Measurements from ENCODE around the gene BACH2. TPM values are rescaled to one million over a fixed set of nuclear protein-coding genes. Genes with fewer than 3 reads are reported as not detected.
A peak's percentile ranks its signal among the peaks of the same experiment; 100 is the strongest.

BACH2 gene
- total RNA-seq, 2 experiments from 2014 or later = 30.3 to 31.1 TPM

- no peaks in the 10 kb centered on the region for H3K27me3 Mint-ChIP-seq
- CTCF ChIA-PET = interaction anchor here (1.4 kb wide), 1 partner anchor 219 kb away, joined by 4 read pairs; no protein-coding TSS in a partner anchor
- H3K4me3 Mint-ChIP-seq = no peak overlapping the region
- POLR2A ChIA-PET = interaction anchor here (0.6 kb wide), 1 partner anchor 244 kb away, joined by 3 read pairs; no protein-coding TSS in a partner anchor
- no peak for DNase-seq
- no peak overlapping the region for H3K27ac Mint-ChIP-seq
- H3K36me3 Mint-ChIP-seq (ENCODE audit: low read depth) = peaks cover 7% of the 10 kb centered on the region
- peaks cover 18% of the 10 kb centered on the region for H3K4me1 Mint-ChIP-seq
- H3K9me3 Mint-ChIP-seq = peaks cover 2% of the 10 kb centered on the region
These were observed 137.2 kb downstream of the BACH2 start for GRCh38 chr6:90159452-90159851.

- Mint-ChIP-seq H3K4me1 (peaks cover 18% of the 10 kb centered on the region), H3K9me3 (peaks cover 2% of the 10 kb centered on the region), H3K27ac (no peak overlapping the region), H3K4me3 (no peak overlapping the region), H3K27me3 (no peaks in the 10 kb centered on the region), H3K36me3 (ENCODE audit: low read depth) (peaks cover 7% of the 10 kb centered on the region)
- POLR2A ChIA-PET = no interaction called here
- CTCF ChIA-PET = interaction anchor here (1.4 kb wide), 1 partner anchor 218 kb away, joined by 4 read pairs; no protein-coding TSS in a partner anchor
- no peak for DNase-seq
These were observed 137.7 kb downstream of the BACH2 start for GRCh38 chr6:90158936-90159335.

- Mint-ChIP-seq H3K36me3 (ENCODE audit: low read depth) (peaks cover 4% of the 10 kb centered on the region), H3K9me3 (no peaks in the 10 kb centered on the region), H3K27ac (no peak overlapping the region), H3K27me3 (no peaks in the 10 kb centered on the region), H3K4me1 (peaks cover 16% of the 10 kb centered on the region), H3K4me3 (no peak overlapping the region)
- CTCF ChIA-PET = interaction anchor here (1.1 kb wide), 1 partner anchor 217 kb away, joined by 5 read pairs; no protein-coding TSS in a partner anchor
- no peak for DNase-seq
- POLR2A ChIA-PET = interaction anchor here (0.6 to 1.4 kb wide), 4 partner anchors 18 to 269 kb away, joined by 3 to 4 read pairs (median 3); no protein-coding TSS in a partner anchor
These were observed 139.2 kb downstream of the BACH2 start for GRCh38 chr6:90157441-90157840.

- Mint-ChIP-seq H3K9me3 (no peaks in the 10 kb centered on the region), H3K27me3 (no peaks in the 10 kb centered on the region), H3K4me3 (no peak overlapping the region), H3K36me3 (ENCODE audit: low read depth) (peaks cover 4% of the 10 kb centered on the region), H3K27ac (peak overlapping the region; percentile 38), H3K4me1 (peaks cover 16% of the 10 kb centered on the region)
- peak; percentile 39 for DNase-seq
- POLR2A ChIA-PET = interaction anchor here (1.0 to 1.4 kb wide), 3 partner anchors 19 to 73 kb away, joined by 3 to 4 read pairs (median 3); no protein-coding TSS in a partner anchor
- CTCF ChIA-PET = interaction anchor here (0.6 to 1.1 kb wide), 2 partner anchors 31 to 216 kb away, joined by 4 to 5 read pairs; no protein-coding TSS in a partner anchor
These were observed 139.8 kb downstream of the BACH2 start for GRCh38 chr6:90156861-90157260.

GRCh38 chr6:90154755-90155470 is 141.7 kb downstream of the BACH2 start:
- POLR2A ChIA-PET = no interaction called here
- CTCF ChIA-PET = no interaction called here
- no peaks in the 10 kb centered on the region for H3K9me3 Mint-ChIP-seq
- H3K27ac Mint-ChIP-seq = no peak overlapping the region
- H3K36me3 Mint-ChIP-seq (ENCODE audit: low read depth) = peaks cover 4% of the 10 kb centered on the region
- peaks cover 16% of the 10 kb centered on the region for H3K4me1 Mint-ChIP-seq
- DNase-seq = no peak
- no peak overlapping the region for H3K4me3 Mint-ChIP-seq
- H3K27me3 Mint-ChIP-seq = no peaks in the 10 kb centered on the region

GRCh38 chr6:90151576-90152422 is 144.8 kb downstream of the BACH2 start:
- Mint-ChIP-seq H3K9me3 (no peaks in the 10 kb centered on the region), H3K4me3 (no peak overlapping the region), H3K27ac (no peak overlapping the region), H3K27me3 (peaks cover 1% of the 10 kb centered on the region), H3K4me1 (peaks cover 10% of the 10 kb centered on the region), H3K36me3 (ENCODE audit: low read depth) (peaks cover 1% of the 10 kb centered on the region)
- CTCF ChIA-PET = interaction anchor here (1.2 kb wide), 1 partner anchor 211 kb away, joined by 3 read pairs; no protein-coding TSS in a partner anchor
- DNase-seq = no peak
- POLR2A ChIA-PET = no interaction called here

- CTCF ChIA-PET = no interaction called here
- POLR2A ChIA-PET = no interaction called here
- Mint-ChIP-seq H3K9me3 (no peaks in the 10 kb centered on the region), H3K27me3 (peaks cover 1% of the 10 kb centered on the region), H3K36me3 (ENCODE audit: low read depth) (no peaks in the 10 kb centered on the region), H3K4me3 (no peak overlapping the region), H3K27ac (no peak overlapping the region), H3K4me1 (peaks cover 14% of the 10 kb centered on the region)
- no peak for DNase-seq
These were observed 147.4 kb downstream of the BACH2 start for GRCh38 chr6:90149280-90149679.

- POLR2A ChIA-PET = no interaction called here
These were observed 147.8 kb downstream of the BACH2 start for GRCh38 chr6:90148867-90149266.

GRCh38 chr6:90146921-90147649 is 149.6 kb downstream of the BACH2 start:
- no peak overlapping the region for H3K27ac Mint-ChIP-seq
- CTCF ChIA-PET = no interaction called here
- H3K36me3 Mint-ChIP-seq (ENCODE audit: low read depth) = no peaks in the 10 kb centered on the region
- no peak overlapping the region for H3K4me3 Mint-ChIP-seq
- H3K9me3 Mint-ChIP-seq = no peaks in the 10 kb centered on the region
- peaks cover 1% of the 10 kb centered on the region for H3K27me3 Mint-ChIP-seq
- peaks cover 14% of the 10 kb centered on the region for H3K4me1 Mint-ChIP-seq
- POLR2A ChIA-PET = no interaction called here
- DNase-seq = no peak

More at GRCh38 chr6:90148867-90149266, 147.8 kb downstream of the BACH2 start:
- no peak overlapping the region for H3K4me3 Mint-ChIP-seq
- H3K36me3 Mint-ChIP-seq (ENCODE audit: low read depth) = no peaks in the 10 kb centered on the region
- H3K9me3 Mint-ChIP-seq = no peaks in the 10 kb centered on the region
- H3K27ac Mint-ChIP-seq = no peak overlapping the region
- H3K4me1 Mint-ChIP-seq = peaks cover 14% of the 10 kb centered on the region
- CTCF ChIA-PET = no interaction called here
- DNase-seq = no peak
- peaks cover 1% of the 10 kb centered on the region for H3K27me3 Mint-ChIP-seq

GRCh38 chr6:90146024-90146423 is 150.6 kb downstream of the BACH2 start:
- Mint-ChIP-seq H3K4me3 (no peak overlapping the region), H3K4me1 (peaks cover 14% of the 10 kb centered on the region), H3K36me3 (ENCODE audit: low read depth) (no peaks in the 10 kb centered on the region), H3K27me3 (peaks cover 1% of the 10 kb centered on the region), H3K9me3 (no peaks in the 10 kb centered on the region), H3K27ac (no peak overlapping the region)
- no peak for DNase-seq
- POLR2A ChIA-PET = no interaction called here
- CTCF ChIA-PET = no interaction called here

GRCh38 chr6:90144928-90145555 is 151.6 kb downstream of the BACH2 start:
- H3K27ac Mint-ChIP-seq = no peak overlapping the region
- POLR2A ChIA-PET = no interaction called here
- H3K4me1 Mint-ChIP-seq = peaks cover 14% of the 10 kb centered on the region

GRCh38 chr6:90144396-90144795 is 152.2 kb downstream of the BACH2 start:
- ChIA-PET CTCF (interaction anchor here (1.7 kb wide), 1 partner anchor 16 kb away, joined by 3 read pairs; no protein-coding TSS in a partner anchor), POLR2A (no interaction called here)
- H3K4me1 Mint-ChIP-seq = peaks cover 14% of the 10 kb centered on the region
- no peaks in the 10 kb centered on the region for H3K9me3 Mint-ChIP-seq
- H3K27me3 Mint-ChIP-seq = peaks cover 1% of the 10 kb centered on the region
- H3K36me3 Mint-ChIP-seq (ENCODE audit: low read depth) = no peaks in the 10 kb centered on the region
- H3K27ac Mint-ChIP-seq = no peak overlapping the region
- no peak overlapping the region for H3K4me3 Mint-ChIP-seq
- DNase-seq = no peak

More at GRCh38 chr6:90144928-90145555, 151.6 kb downstream of the BACH2 start:
- no peak for DNase-seq
- Mint-ChIP-seq H3K9me3 (no peaks in the 10 kb centered on the region), H3K4me3 (no peak overlapping the region), H3K27me3 (peaks cover 1% of the 10 kb centered on the region), H3K36me3 (ENCODE audit: low read depth) (no peaks in the 10 kb centered on the region)
- CTCF ChIA-PET = interaction anchor here (1.7 kb wide), 1 partner anchor 15 kb away, joined by 3 read pairs; no protein-coding TSS in a partner anchor

Data from activated CD4-positive, alpha-beta memory T cell treated with anti-CD3 and anti-CD28 coated beads, Interleukin-2, amount 10 ng/mL, durations not matched to agents 7 days and 5 days (primary cell).